ENCODE measurements around the gene MAPKAPK3. TPM values are rescaled to one million over a fixed set of nuclear protein-coding genes. Genes with fewer than 3 reads are reported as not detected.

The MAPKAPK3 gene
- total RNA-seq, 1 donor from 2014 or later = 412 TPM

- intact Hi-C loops (cut with DNase I) = no loop called here
Observed at GRCh38 chr3:50644561-50644960, 27.6 kb downstream of the MAPKAPK3 start.

DNA sequence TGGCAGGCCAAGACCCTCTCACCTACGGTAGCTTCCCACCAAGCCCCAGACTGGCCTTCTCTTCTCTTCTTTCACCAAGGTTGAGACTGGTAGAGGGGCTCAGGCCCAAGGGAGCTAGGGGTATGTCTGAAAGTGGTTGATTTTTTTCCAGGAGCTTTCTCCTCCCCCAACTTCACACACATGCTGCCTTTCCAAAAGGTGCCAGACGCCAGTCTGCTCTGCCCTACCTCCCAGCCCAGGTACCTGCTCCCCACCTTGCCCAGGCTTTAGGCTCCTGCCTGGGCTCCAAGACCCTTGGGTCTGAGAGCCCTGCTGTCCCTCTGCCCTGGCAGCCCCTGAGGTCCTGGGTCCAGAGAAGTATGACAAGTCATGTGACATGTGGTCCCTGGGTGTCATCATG, 28.4 kb downstream of the MAPKAPK3 start:
- intact Hi-C loops (cut with DNase I) = no loop called here
- DNase-seq (ENCODE audit: missing footprints) (no peak), ATAC-seq (no peak)

More at GRCh38 chr3:50644561-50644960, 27.6 kb downstream of the MAPKAPK3 start:
- ATAC-seq (no peak), DNase-seq (ENCODE audit: missing footprints) (no peak)

GRCh38 chr3:50648313-50648712, 31.4 kb downstream of the MAPKAPK3 start:
- DNase-seq (ENCODE audit: missing footprints) = no peak
- intact Hi-C loops (cut with DNase I) = no loop called here
- no peak for ATAC-seq

DNA sequence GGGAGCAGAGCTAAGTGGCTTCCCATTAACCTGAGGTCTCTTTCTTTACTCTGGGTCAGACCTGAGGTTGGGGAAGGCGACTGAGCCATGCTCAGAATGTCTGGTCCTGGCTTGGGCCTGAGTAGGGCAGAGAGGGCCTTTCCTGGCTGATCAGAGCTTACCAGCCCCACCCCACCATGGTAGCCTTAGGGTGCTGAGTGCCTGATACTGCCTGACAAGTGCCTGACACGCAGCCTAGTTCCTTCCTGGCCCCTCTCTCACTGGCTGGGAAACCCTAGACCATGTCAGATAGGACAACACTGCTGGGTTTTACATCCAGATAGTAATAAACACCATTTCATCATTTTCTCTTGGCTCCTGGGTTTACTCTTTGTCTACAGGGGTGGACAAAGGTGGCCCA, 32.0 kb downstream of the MAPKAPK3 start:
- ATAC-seq = peak; percentile 56
- DNase-seq (ENCODE audit: missing footprints) = no peak
- intact Hi-C loops (cut with DNase I) = loop anchor here (1.0 kb wide), 2 partner anchors 24 to 30 kb away; no protein-coding TSS in a partner anchor

GRCh38 chr3:50649451-50649931, 32.5 kb downstream of the MAPKAPK3 start:
- intact Hi-C loops (cut with DNase I) = loop anchor here (1.0 kb wide), 2 partner anchors 24 to 30 kb away; no protein-coding TSS in a partner anchor
- DNase-seq (ENCODE audit: missing footprints) (peak; percentile 86), ATAC-seq (peak; percentile 87)

GRCh38 chr3:50650018-50650417, 33.1 kb downstream of the MAPKAPK3 start:
- ATAC-seq = no peak
- intact Hi-C loops (cut with DNase I) = loop anchor here (5.0 kb wide), 1 partner anchor 78 kb away; no protein-coding TSS in a partner anchor
- no peak for DNase-seq (ENCODE audit: missing footprints)

DNA sequence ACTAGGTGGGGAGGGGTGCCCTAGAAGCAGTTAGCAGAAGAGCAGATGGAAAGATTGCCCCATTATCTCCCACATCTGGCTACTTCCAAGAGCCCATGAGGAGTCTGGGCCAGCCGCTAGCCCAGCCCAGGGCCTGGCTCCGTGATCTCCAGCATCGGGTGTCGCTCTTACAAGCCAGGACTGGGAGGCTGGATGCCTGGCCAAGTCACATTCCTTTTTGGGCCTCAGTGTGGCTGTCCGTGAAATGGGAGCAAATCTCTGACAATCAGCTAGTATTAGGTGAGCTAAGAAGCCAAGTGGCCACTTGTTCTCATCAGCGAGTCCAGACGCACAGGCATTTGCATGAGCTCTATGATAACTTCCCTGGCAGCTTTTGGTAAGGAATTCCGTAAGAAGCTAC, 34.5 kb downstream of the MAPKAPK3 start:
- no peak for ATAC-seq
- no peak for DNase-seq (ENCODE audit: missing footprints)
- intact Hi-C loops (cut with DNase I) = loop anchor here (5.0 kb wide), 1 partner anchor 79 kb away; no protein-coding TSS in a partner anchor

- DNase-seq (ENCODE audit: missing footprints) (no peak), ATAC-seq (no peak)
- intact Hi-C loops (cut with DNase I) = loop anchor here (1.0 to 5.0 kb wide), 2 partner anchors 36 to 80 kb away; no protein-coding TSS in a partner anchor
Observed at GRCh38 chr3:50651920-50652529, 35.1 kb downstream of the MAPKAPK3 start.

DNA sequence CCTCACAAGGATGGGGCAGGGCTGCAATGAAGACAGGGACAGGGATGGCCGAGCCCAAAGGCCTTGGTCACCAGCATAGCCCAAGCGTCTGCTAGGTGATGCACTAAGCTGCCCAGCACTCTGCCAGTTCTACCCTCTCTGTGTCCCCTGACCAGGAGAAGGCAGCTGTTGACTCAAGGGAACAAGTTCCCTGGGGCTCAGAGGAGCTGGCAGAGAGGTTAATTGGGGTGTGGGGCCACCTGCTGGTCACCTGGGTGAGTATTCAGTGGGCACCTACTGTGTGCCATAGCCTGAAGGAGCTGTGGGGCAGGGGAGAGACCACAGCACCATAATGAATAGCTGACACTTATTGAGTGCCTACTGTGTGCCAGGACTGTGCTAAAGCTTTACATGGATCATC, 35.8 kb downstream of the MAPKAPK3 start:
- ATAC-seq = peak; percentile 38
- no peak for DNase-seq (ENCODE audit: missing footprints)

GRCh38 chr3:50653937-50654595, 37.1 kb downstream of the MAPKAPK3 start:
- intact Hi-C loops (cut with DNase I) = loop anchor here (5.0 kb wide), 1 partner anchor 82 kb away; no protein-coding TSS in a partner anchor
- no peak for DNase-seq (ENCODE audit: missing footprints)
- no peak for ATAC-seq

More for the DNA sequence above, 35.8 kb downstream of the MAPKAPK3 start:
- intact Hi-C loops (cut with DNase I) = loop anchor here (1.0 to 5.0 kb wide), 2 partner anchors 36 to 80 kb away; no protein-coding TSS in a partner anchor

DNA sequence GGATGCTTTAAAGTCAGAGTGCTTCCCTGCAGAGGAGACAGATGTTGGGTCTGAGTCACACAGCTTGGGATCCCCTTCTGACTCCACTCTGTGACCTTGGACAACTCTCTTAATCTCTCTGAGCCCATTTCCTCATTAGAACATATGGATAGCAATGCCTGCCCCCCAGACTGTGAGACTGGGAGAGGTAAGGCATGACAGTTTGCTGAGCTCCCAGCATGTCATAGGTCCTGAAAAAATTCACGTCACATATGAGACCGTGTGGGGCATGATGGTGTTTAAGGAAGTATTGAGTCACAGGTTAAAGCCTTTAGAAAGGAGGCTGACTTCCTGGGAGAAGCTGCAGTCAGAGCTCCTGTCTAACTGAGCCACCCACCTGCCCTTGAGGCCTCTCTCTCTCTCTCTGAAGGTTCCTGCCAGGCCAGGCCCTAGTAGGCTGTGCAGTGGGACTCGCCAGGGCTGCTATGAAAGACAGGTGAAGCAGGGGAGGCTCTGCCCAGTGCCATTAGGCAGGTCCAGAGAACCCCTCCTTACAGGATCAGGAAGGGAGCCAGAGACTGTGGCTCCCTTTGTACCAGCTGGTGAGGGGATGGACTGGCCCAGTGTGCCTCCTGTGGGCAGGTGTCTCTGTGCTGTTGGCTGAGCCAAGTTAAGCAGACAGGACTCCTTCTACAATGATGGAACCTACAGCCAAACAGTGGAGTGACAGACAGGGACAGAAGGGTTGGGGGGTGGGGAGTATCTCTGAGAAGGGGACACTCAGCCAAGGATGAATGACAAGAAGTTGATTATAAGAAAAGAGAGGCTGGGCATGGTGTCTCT, 38.3 kb downstream of the MAPKAPK3 start:
- intact Hi-C loops (cut with DNase I) = no loop called here
- ATAC-seq (no peak), DNase-seq (ENCODE audit: missing footprints) (no peak)

DNA sequence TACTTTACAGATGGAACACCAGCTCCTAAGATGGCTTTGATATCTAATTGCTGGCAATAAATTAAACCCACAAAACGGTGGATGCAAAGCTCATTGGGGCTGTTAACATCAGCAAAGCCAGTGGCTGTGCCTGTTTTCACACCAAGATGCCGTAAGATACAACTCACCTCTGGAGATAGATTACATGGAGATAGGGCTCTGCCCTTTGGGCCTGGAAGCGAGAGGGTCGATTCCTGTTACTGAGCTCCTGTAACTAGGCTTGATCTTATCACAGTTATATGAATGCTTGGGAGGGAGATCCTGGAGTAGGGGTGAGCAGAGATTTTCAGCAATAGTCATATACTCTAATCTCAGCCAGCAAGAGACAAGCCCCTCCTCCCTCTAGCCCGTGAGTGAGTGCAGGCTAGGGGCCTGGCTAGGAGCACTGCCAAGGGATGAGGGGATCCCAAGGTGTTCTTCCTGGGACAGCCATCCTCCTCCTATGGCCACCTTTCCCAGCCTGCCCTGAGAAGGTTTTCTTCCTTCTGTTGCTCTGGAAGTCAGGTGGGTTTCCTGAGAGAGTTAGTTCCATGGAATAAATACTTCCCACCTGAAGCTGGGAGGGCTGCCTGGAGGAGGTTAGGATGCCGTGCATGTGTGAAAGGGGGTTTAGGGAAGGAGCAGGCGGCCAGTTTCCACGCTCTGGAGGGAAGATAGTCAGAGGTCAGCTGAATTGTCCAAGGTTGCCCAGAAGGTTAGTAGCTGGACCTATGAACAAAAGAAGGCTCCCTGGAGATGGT, 39.7 kb downstream of the MAPKAPK3 start:
- intact Hi-C loops (cut with DNase I) = no loop called here
- ATAC-seq = no peak
- DNase-seq (ENCODE audit: missing footprints) = no peak

GRCh38 chr3:50657407-50657806, 40.5 kb downstream of the MAPKAPK3 start:
- no peak for DNase-seq (ENCODE audit: missing footprints)
- no peak for ATAC-seq
- intact Hi-C loops (cut with DNase I) = no loop called here

GRCh38 chr3:50657816-50658215, 40.9 kb downstream of the MAPKAPK3 start:
- no peak for DNase-seq (ENCODE audit: missing footprints)
- intact Hi-C loops (cut with DNase I) = no loop called here
- no peak for ATAC-seq

- intact Hi-C loops (cut with DNase I) = no loop called here
- ATAC-seq (no peak), DNase-seq (ENCODE audit: missing footprints) (no peak)
Observed at GRCh38 chr3:50658416-50658815, 41.5 kb downstream of the MAPKAPK3 start.

GRCh38 chr3:50658831-50659230, 41.9 kb downstream of the MAPKAPK3 start:
- no peak for DNase-seq (ENCODE audit: missing footprints)
- ATAC-seq = no peak
- intact Hi-C loops (cut with DNase I) = no loop called here

DNA sequence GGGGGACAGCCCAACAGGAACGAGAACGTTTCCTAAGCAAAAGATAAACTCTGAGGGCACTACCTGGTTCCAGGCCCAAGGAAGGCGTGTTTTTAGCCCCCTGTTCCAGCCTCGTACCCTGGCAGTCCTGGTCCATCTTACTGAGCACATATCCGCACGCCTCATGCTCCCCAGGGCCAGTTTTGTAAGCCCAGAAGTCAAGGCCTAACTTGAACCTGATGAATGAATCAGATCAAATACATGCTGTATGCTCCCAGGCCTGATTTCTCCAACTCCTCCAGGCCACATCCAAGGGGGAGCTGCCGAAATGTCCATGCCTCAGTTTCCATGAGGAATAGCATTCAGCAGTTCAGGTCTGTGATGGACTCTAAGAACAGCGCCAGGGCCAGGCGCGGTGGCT, 43.4 kb downstream of the MAPKAPK3 start:
- intact Hi-C loops (cut with DNase I) = no loop called here
- no peak for DNase-seq (ENCODE audit: missing footprints)
- no peak for ATAC-seq

- DNase-seq (ENCODE audit: missing footprints) = no peak
- ATAC-seq = no peak
Observed at GRCh38 chr3:50661321-50661837, 44.4 kb downstream of the MAPKAPK3 start.

More at GRCh38 chr3:50661321-50661837, 44.4 kb downstream of the MAPKAPK3 start:
- intact Hi-C loops (cut with DNase I) = no loop called here
